ENCODE data around the gene CDADC1. TPM values are rescaled to one million over a fixed set of nuclear protein-coding genes. Genes with fewer than 3 reads are reported as not detected.

The CDADC1 gene
- total RNA-seq, 1 donor from 2014 or later = 9.2 TPM

DNA sequence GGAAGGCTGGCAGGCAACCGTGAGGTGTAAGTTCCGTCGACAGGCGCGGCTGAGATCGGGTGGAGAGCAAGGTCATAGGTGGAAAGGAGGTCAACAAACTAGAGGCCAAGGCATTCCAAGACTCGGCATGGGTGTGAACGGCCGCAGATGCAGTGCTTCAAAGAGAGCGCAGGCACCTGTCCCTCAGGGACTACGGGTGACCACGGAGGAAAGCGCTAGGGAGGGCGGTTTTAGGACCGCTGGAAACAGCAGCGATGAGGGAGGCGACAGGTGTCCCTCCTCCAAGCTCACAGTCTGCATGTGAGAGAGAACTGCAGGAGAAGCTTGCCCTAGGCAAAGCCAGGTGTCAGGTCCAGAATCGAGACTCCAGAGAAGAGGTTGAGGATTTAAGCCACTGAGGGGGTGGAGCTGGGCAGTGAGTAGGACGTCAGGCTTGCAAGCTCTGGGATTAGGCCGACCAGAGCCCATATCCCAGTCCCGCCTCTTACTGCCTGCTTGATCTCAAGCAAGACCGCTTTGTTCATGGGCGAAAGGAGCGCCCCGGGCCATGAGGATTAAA is 29.2 kb upstream of the CDADC1 start:
- Mint-ChIP-seq H3K27me3 (ENCODE audit: low read depth) (peaks cover 77% of the 10 kb centered on the region), H3K4me3 (peak overlapping the region; percentile 43), H3K27ac (no peak overlapping the region), H3K36me3 (no peaks in the 10 kb centered on the region), H3K4me1 (peaks cover 14% of the 10 kb centered on the region), H3K9me3 (no peaks in the 10 kb centered on the region)
- no peak for TF ChIP-seq CTCF (IDR thresholded peaks at IDR 0.05; ENCODE audit: unreplicated experiment)
- no peak for DNase-seq (ENCODE audit: low spot score in 2 of 2, unreplicated experiment in 2 of 2)

DNA sequence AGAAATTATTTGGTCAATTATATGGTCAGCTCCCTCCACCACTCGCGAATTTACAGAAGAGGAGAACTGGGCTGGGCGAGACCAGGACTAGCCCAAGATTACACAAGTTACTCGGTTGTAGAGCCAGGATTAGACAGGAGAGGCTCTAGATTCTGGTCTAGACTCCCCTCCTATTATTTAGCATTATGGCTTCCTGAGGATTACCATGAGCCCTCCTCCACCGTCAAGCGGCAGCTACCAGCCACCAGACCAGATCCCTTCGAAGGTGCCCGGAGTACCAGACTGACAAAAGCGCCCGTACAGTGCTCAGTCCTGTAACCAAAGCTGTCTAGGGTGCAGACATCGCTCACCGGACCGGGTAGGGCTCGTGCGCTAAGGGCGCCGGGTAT is 28.1 kb upstream of the CDADC1 start:
- no peak for DNase-seq (ENCODE audit: low spot score in 2 of 2, unreplicated experiment in 2 of 2)
- H3K27me3 Mint-ChIP-seq (ENCODE audit: low read depth) = peaks cover 87% of the 10 kb centered on the region
- H3K27ac Mint-ChIP-seq = no peak overlapping the region
- no peaks in the 10 kb centered on the region for H3K9me3 Mint-ChIP-seq
- H3K4me3 Mint-ChIP-seq = peak overlapping the region; percentile 49
- peaks cover 14% of the 10 kb centered on the region for H3K4me1 Mint-ChIP-seq
- no peaks in the 10 kb centered on the region for H3K36me3 Mint-ChIP-seq
- no peak for TF ChIP-seq CTCF (IDR thresholded peaks at IDR 0.05; ENCODE audit: unreplicated experiment)

- Mint-ChIP-seq H3K27me3 (ENCODE audit: low read depth) (peaks cover 91% of the 10 kb centered on the region), H3K9me3 (no peaks in the 10 kb centered on the region), H3K27ac (no peak within 1 kb of the TSS), H3K4me3 (peak within 1 kb of the TSS; percentile 58), H3K4me1 (peaks cover 14% of the 10 kb centered on the region), H3K36me3 (no peaks in the 10 kb centered on the region)
- peak in 1 of 2 experiments; percentile 56 for DNase-seq (ENCODE audit: low spot score in 2 of 2, unreplicated experiment in 2 of 2)
- no peak for TF ChIP-seq CTCF (IDR thresholded peaks at IDR 0.05; ENCODE audit: unreplicated experiment)
Observed at GRCh38 chr13:49220036-49220855, 27.5 kb upstream of the CDADC1 start, which contains the start of gene MLNR. TSS of gene MLNR (plus strand) at chr13:49220338. CDS start at chr13:49220338, 0 bp downstream.

- no peak for TF ChIP-seq CTCF (IDR thresholded peaks at IDR 0.05; ENCODE audit: unreplicated experiment)
- H3K36me3 Mint-ChIP-seq = no peaks in the 10 kb centered on the region
- H3K9me3 Mint-ChIP-seq = no peaks in the 10 kb centered on the region
- DNase-seq (ENCODE audit: low spot score in 2 of 2, unreplicated experiment in 2 of 2) = no peak
- H3K27me3 Mint-ChIP-seq (ENCODE audit: low read depth) = peaks cover 94% of the 10 kb centered on the region
- peak overlapping the region; percentile 58 for H3K4me3 Mint-ChIP-seq
- H3K27ac Mint-ChIP-seq = no peak overlapping the region
- peaks cover 14% of the 10 kb centered on the region for H3K4me1 Mint-ChIP-seq
Observed at GRCh38 chr13:49220856-49221589, 26.7 kb upstream of the CDADC1 start.

DNA sequence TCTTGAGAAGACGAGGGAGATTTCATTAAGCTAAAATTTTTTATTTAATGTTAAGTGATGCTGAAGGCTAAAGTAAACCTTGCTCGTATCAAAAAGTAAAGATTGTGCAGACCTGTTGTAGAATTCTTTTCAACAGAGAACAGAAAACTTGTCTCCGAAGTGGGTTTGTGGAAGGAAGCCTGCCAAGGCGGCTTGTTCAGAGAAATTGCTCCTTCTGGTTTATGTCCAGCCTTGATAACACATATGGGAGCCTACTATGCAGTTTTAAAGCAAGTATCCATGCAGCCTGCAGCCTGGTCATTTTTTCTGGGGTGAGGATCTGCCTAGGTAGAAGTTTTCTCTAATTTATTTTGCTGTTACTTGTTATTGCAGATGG is 26.1 kb upstream of the CDADC1 start:
- no peak for DNase-seq (ENCODE audit: low spot score in 2 of 2, unreplicated experiment in 2 of 2)
- Mint-ChIP-seq H3K9me3 (no peaks in the 10 kb centered on the region), H3K27ac (no peak overlapping the region), H3K4me3 (no peak overlapping the region), H3K36me3 (no peaks in the 10 kb centered on the region), H3K4me1 (peaks cover 14% of the 10 kb centered on the region), H3K27me3 (ENCODE audit: low read depth) (peaks cover 90% of the 10 kb centered on the region)
- TF ChIP-seq CTCF (IDR thresholded peaks at IDR 0.05; ENCODE audit: unreplicated experiment) = no peak
